Astrocyte of the spinal cord (primary cell): ENCODE data around the gene HTR6.

Source experiments
- DNase-seq: peaks from one replicate; pipeline ENCODE4 v3.0.0; 2011; ENCODE audit warnings: low read depth, low spot score
- H3K4me3 ChIP-seq: 2 replicates; pipeline ENCODE4 v1.5.1; 2011; ENCODE audit warnings: low read depth, mild to moderate bottlenecking, low read length, moderate library complexity
- CTCF ChIP-seq: IDR thresholded peaks from 2 replicates; pipeline ENCODE4 v1.5.1; 2012; ENCODE audit warnings: low read depth, mild to moderate bottlenecking, low read length, inconsistent platforms
- in situ Hi-C: cut with HindIII; loops from 2 replicates; pipeline ENCODE4 v1.10.0; 2017; ENCODE audit warnings: low sequenced_read_pairs

Gene HTR6

DNA sequence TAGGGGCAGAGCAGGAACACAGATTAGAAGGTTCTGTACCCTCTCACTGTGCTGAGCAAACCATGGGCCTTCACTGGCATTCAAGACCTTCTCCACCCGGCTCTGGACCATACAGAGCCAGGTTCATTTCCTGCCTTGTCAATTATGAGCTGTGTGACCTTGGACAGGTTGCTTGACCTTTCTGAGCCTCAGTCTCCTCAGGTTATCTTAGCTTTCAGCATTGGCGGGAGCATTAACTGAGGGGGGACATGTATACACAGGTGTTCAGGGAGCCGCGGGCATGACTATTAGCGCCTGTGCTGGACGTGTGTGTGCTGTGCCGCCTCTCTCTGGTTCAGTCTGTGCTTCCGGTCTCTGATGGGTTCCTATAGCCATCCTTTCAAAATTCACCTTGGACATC, 32.1 kb downstream of the HTR6 start:
- H3K4me3 ChIP-seq, result no peak overlapping the region
- in situ Hi-C loops, result no loop called here
- no peak for TF ChIP-seq CTCF
- no peak for DNase-seq

DNA sequence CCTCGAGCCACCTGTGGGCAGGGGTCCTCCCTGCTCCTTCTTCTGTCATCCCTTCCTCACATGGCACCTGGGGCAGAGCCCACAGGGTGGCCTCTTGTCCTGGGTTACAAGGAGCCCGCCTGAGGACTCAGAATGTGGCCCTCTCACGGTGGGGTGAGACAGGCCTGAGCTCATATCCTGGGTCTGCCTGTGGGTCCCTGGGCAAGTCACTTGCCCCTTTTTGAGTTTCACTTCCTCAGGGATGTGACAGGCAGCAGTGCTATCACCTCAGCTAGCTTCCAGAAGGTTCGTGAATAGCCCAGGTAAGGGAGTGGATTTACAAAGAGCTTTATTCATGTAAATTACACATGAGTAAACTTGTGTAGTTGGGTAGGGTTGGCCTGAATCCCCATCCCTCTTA, 33.5 kb downstream of the HTR6 start:
- TF ChIP-seq CTCF, result no peak
- H3K4me3 ChIP-seq, result no peak overlapping the region
- no peak for DNase-seq
- in situ Hi-C loops, result no loop called here

- in situ Hi-C loops, result no loop called here
- no peak for DNase-seq
- TF ChIP-seq CTCF, result no peak
- H3K4me3 ChIP-seq, result no peak overlapping the region
Observed at GRCh38 chr1:19700079-19700777, 35.6 kb downstream of the HTR6 start.

DNA sequence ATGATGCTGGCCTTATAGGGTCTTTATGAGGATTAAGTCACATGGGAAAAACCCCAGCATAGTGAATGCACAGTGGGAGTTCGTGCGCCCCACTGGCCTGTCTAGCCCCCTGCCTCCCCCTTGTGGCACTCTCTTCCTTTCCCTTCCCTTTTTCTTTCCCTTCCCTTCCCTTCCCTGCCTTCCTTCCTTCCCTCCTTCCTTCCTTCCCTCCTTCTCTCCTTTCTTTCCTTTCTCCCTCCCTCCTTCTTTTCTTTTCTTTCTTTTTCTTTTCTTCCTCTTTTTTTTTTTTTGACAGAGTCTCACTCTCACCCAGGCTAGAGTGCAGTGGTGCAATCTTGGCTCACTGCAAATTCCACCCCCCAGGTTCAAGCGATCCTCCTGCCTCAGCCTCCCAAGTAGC, 38.6 kb downstream of the HTR6 start:
- DNase-seq, result no peak
- no peak for TF ChIP-seq CTCF
- in situ Hi-C loops, result no loop called here
- H3K4me3 ChIP-seq, result no peak overlapping the region

DNA sequence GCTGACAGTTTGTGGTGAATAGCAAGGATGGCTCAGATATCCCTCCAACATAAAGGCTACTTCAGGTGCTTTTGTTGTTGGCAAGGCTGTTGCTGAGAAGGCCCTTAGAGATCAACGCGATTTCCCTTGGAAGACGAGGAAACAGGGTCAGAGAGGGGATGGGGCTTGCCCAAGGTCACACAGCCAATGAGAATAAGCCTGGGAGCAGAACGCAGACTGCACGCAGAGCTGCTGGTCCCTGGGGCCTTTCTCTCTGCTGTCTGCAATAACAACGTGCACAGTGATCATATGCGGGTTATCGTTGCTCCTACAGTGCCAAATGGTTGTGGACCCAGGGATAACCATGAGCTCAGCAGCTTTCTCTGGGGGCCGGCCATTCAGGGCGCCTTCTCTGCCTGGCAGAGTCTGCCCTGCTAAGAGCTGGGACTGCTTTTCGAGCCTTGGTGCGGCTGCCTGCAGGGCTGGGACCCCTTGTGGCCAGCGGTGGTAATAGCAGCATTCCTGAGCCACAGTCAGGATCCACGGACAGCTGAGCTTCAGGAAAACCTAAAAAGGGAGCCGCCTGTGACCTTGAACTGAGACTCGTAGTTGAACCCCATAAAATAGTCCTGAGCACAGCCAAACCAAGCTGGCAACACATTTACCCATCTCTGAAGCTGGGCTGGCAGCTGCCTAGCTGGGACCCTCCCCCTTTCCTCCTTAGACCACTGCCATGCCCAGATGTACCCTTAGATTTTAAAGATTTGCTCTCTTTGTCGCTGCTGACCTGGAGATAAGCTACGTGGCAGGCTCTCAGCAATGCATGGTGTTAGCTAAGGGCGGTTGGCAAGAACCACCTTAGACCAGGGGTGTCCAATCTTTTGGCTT, 39.8 kb downstream of the HTR6 start:
- TF ChIP-seq CTCF, result peak; percentile 98
- H3K4me3 ChIP-seq, result no peak overlapping the region
- DNase-seq, result peak; percentile 70
- in situ Hi-C loops, result no loop called here

- no peak overlapping the region for H3K4me3 ChIP-seq
- no peak for TF ChIP-seq CTCF
- in situ Hi-C loops, result no loop called here
- DNase-seq, result no peak
Observed at GRCh38 chr1:19705464-19705863, 40.8 kb downstream of the HTR6 start.
